Heart left ventricle (tissue), 13 donors: ENCODE measurements around the gene SLC8A3.

ENCODE experiments used
- CTCF ChIP-seq, 12 donors: fragments of 200-600 bp; sonication (generic) in 4 of 12; IDR thresholded peaks; one replicate each; pipeline versions ENCODE4 v1.5.0 to v1.8.0; 2018 to 2022; ENCODE audit warnings: antibody characterized with exemption in 12 of 12, mild to moderate bottlenecking in 5 of 12
- POLR2A ChIP-seq, 2 donors: fragments of 450-650 bp; IDR thresholded peaks; one replicate each; pipeline ENCODE4 v1.6.1; 2017; ENCODE audit warnings: antibody characterized with exemption in 2 of 2, mild to moderate bottlenecking in 2 of 2, moderate library complexity in 2 of 2
- donor health status: ischemic (EF 13 %, LVEDD 7.1; RV severe dilation, severe dysfunction).
- donor health status: DM: no; HTN: yes; CAD: no.
- donor health status: DM: no; HTN: no; CAD: no.
- donor health status: ischemic (EF 25% LVEDD 6.9; RV normal size, moderate dysfunction).
- donor health status: ischemic (EF 25% LVEDD 5.7; RV mildly dilated, moderate dysfunction).
- donor health status: ischemic (EF 35%, LVEDD 5.7; RV mildly dilated, moderate dysfunction).
- donor health status: nonischemic (EF 11% LVEDD 7.7; RV severe dilation, severe dysfunction).
- donor health status: DM: yes; HTN: yes; CAD: no.
- donor health status: PGD.
- donor health status: ischemic (EF 29% LVEDD 5.4; RV normal size, mild dysfunction).
- donor health status: nonischemic (EF 23%, LVEDD 6.1; RV moderate dilation, normal function).

GRCh38 chr14:70033561-70033960 is 155.2 kb downstream of the SLC8A3 start:
- TF ChIP-seq CTCF (IDR thresholded peaks at IDR 0.05) (no peak), POLR2A (IDR thresholded peaks at IDR 0.05) (no peak)
